ENCODE data around the gene CPEB3. TPM values are rescaled to one million over a fixed set of nuclear protein-coding genes. Genes with fewer than 3 reads are reported as not detected.

CPEB3 gene
- total RNA-seq, 1 donor from 2014 or later = 1.6 TPM

GRCh38 chr10:92054807-92055206, 236.1 kb downstream of the CPEB3 start:
- Mint-ChIP-seq H3K27me3 (ENCODE audit: low read depth) (no peaks in the 10 kb centered on the region), H3K4me1 (peaks cover 6% of the 10 kb centered on the region)

GRCh38 chr10:92052741-92053140, 238.1 kb downstream of the CPEB3 start:
- Mint-ChIP-seq H3K27me3 (ENCODE audit: low read depth) (no peaks in the 10 kb centered on the region), H3K9me3 (no peaks in the 10 kb centered on the region), H3K27ac (ENCODE audit: unreplicated experiment) (no peak overlapping the region), H3K36me3 (ENCODE audit: low read depth) (no peaks in the 10 kb centered on the region), H3K4me1 (peaks cover 6% of the 10 kb centered on the region), H3K4me3 (no peak overlapping the region)
- no peak for TF ChIP-seq CTCF (conservative IDR thresholded peaks at IDR 0.05)
- no peak for DNase-seq (ENCODE audit: low read depth, low spot score)

More at GRCh38 chr10:92054807-92055206, 236.1 kb downstream of the CPEB3 start:
- H3K9me3 Mint-ChIP-seq = no peaks in the 10 kb centered on the region
- no peak overlapping the region for H3K4me3 Mint-ChIP-seq
- DNase-seq (ENCODE audit: low read depth, low spot score) = no peak
- no peaks in the 10 kb centered on the region for H3K36me3 Mint-ChIP-seq (ENCODE audit: low read depth)
- H3K27ac Mint-ChIP-seq (ENCODE audit: unreplicated experiment) = no peak overlapping the region
- TF ChIP-seq CTCF (conservative IDR thresholded peaks at IDR 0.05) = no peak

- Mint-ChIP-seq H3K27me3 (ENCODE audit: low read depth) (no peaks in the 10 kb centered on the region), H3K27ac (ENCODE audit: unreplicated experiment) (no peak overlapping the region), H3K4me1 (peaks cover 6% of the 10 kb centered on the region), H3K9me3 (no peaks in the 10 kb centered on the region), H3K36me3 (ENCODE audit: low read depth) (no peaks in the 10 kb centered on the region), H3K4me3 (no peak overlapping the region)
- no peak for TF ChIP-seq CTCF (conservative IDR thresholded peaks at IDR 0.05)
- no peak for DNase-seq (ENCODE audit: low read depth, low spot score)
Measured at GRCh38 chr10:92052088-92052487, 238.8 kb downstream of the CPEB3 start.

GRCh38 chr10:92047215-92047614, 243.7 kb downstream of the CPEB3 start:
- Mint-ChIP-seq H3K27ac (ENCODE audit: unreplicated experiment) (no peak overlapping the region), H3K4me3 (no peak overlapping the region), H3K36me3 (ENCODE audit: low read depth) (no peaks in the 10 kb centered on the region), H3K27me3 (ENCODE audit: low read depth) (no peaks in the 10 kb centered on the region), H3K4me1 (peaks cover 6% of the 10 kb centered on the region), H3K9me3 (no peaks in the 10 kb centered on the region)
- DNase-seq (ENCODE audit: low read depth, low spot score) = no peak
- no peak for TF ChIP-seq CTCF (conservative IDR thresholded peaks at IDR 0.05)

- Mint-ChIP-seq H3K36me3 (ENCODE audit: low read depth) (no peaks in the 10 kb centered on the region), H3K27me3 (ENCODE audit: low read depth) (no peaks in the 10 kb centered on the region)
Measured at GRCh38 chr10:92045641-92046106, 245.2 kb downstream of the CPEB3 start.

More at GRCh38 chr10:92045641-92046106, 245.2 kb downstream of the CPEB3 start:
- Mint-ChIP-seq H3K4me1 (peaks cover 7% of the 10 kb centered on the region), H3K9me3 (no peaks in the 10 kb centered on the region), H3K27ac (ENCODE audit: unreplicated experiment) (no peak overlapping the region), H3K4me3 (no peak overlapping the region)
- no peak for TF ChIP-seq CTCF (conservative IDR thresholded peaks at IDR 0.05)
- DNase-seq (ENCODE audit: low read depth, low spot score) = no peak

Data from neural crest cell (in vitro differentiated cells).